Heart left ventricle (tissue), 16 donors: ENCODE results near the gene MPPED2. TPM values are rescaled to one million over a fixed set of nuclear protein-coding genes. Genes with fewer than 3 reads are reported as not detected.

ENCODE experiments used
- ATAC-seq, 4 donors: fragments of 200-7000 bp; cut with Tn5 transposase; one replicate each; pipeline ENCODE4 v1.9.1; 2020 to 2022; ENCODE audit warnings: moderate library complexity in 4 of 4, mild to moderate bottlenecking in 3 of 4, moderate number of reproducible peaks in 1 of 4
- DNase-seq, 5 donors: peaks; one replicate each; pipeline ENCODE4 v3.0.0-alpha.2; 2020
- H3K27ac ChIP-seq, 12 donors: fragments of 200-600 bp; sonication (generic) in 4 of 12; one replicate each; pipeline versions ENCODE4 v1.5.0 to v1.8.0; 2016 to 2022; ENCODE audit warnings: mild to moderate bottlenecking in 2 of 12
- H3K27me3 ChIP-seq, 9 donors: fragments of 200-600 bp; sonication (generic) in 2 of 9; one replicate each; pipeline versions ENCODE4 v1.5.1 to v1.8.0; 2016 to 2022; ENCODE audit warnings: mild to moderate bottlenecking in 3 of 9
- H3K36me3 ChIP-seq, 9 donors: fragments of 200-600 bp; sonication (generic) in 2 of 9; one replicate each; pipeline versions ENCODE4 v1.5.0 to v1.8.0; 2018 to 2022; ENCODE audit warnings: mild to moderate bottlenecking in 2 of 9
- H3K4me1 ChIP-seq, 12 donors: fragments of 200-600 bp; sonication (generic) in 4 of 12; one replicate each; pipeline versions ENCODE4 v1.5.0 to v1.8.0; 2016 to 2022; ENCODE audit warnings: mild to moderate bottlenecking in 3 of 12
- H3K4me3 ChIP-seq, 12 donors: fragments of 200-600 bp; sonication (generic) in 4 of 12; one replicate each; pipeline versions ENCODE4 v1.5.0 to v1.8.0; 2017 to 2022; ENCODE audit warnings: mild to moderate bottlenecking in 9 of 12, moderate library complexity in 4 of 12
- H3K9me3 ChIP-seq, 12 donors: fragments of 200-600 bp; sonication (generic) in 4 of 12; one replicate each; pipeline versions ENCODE4 v1.5.0 to v1.8.0; 2016 to 2022; ENCODE audit warnings: mild to moderate bottlenecking in 1 of 12
- CTCF ChIP-seq, 12 donors: fragments of 200-600 bp; sonication (generic) in 4 of 12; IDR thresholded peaks; one replicate each; pipeline versions ENCODE4 v1.5.0 to v1.8.0; 2018 to 2022; ENCODE audit warnings: antibody characterized with exemption in 12 of 12, mild to moderate bottlenecking in 5 of 12
- POLR2A ChIP-seq, 2 donors: fragments of 450-650 bp; IDR thresholded peaks; one replicate each; pipeline ENCODE4 v1.6.1; 2017; ENCODE audit warnings: antibody characterized with exemption in 2 of 2, mild to moderate bottlenecking in 2 of 2, moderate library complexity in 2 of 2
- WGBS, 4 donors: extraction: QIAGEN DNeasy Blood & Tissue Kit in 2 of 4; methylation state at CpG; one replicate each; pipeline versions ENCODE4 v1.1.5 to v1.1.7; 2013 to 2018; 5-methylcytosine and 5-hydroxymethylcytosine counted together
- intact Hi-C, 10 donors: fragments of 100-400 bp; cut with DNase I; formaldehyde crosslinking; loops; one replicate each; pipeline versions ENCODE4 v1.11.1 to v1.14.2; 2022
- polyA plus RNA-seq, 2 donors: library from polyadenylated mRNA; stranded (reverse); fragments of 200-250 nt; gene quantifications; one replicate each; pipeline ENCODE4 v1.2.3, GENCODE V29; 2013
- total RNA-seq, 9 donors: library from RNA; depleted of rRNA in 2 of 9; stranded (reverse); fragments of >200 nt in 2 of 9; fragmentation: NEBNext Ultra II Directional in 3 of 9; extraction: Animal tissue kit (Norgen Biotek cat#: 25700) in 3 of 9; gene quantifications; one replicate each; pipeline versions ENCODE4 v1.1.0 to v1.2.4, GENCODE V29; 2016 to 2023
- donor health status: ischemic (EF 13 %, LVEDD 7.1; RV severe dilation, severe dysfunction).
- donor health status: healthy with polysubstance abuse.
- donor health status: DM: no; HTN: yes; CAD: no.
- donor health status: DM: no; HTN: no; CAD: no.
- donor health status: ischemic (EF 25% LVEDD 6.9; RV normal size, moderate dysfunction).
- donor health status: ischemic (EF 25% LVEDD 5.7; RV mildly dilated, moderate dysfunction).
- donor health status: healthy.
- donor health status: DM: yes; HTN: yes; CAD: no.
- donor health status: ischemic (EF 35%, LVEDD 5.7; RV mildly dilated, moderate dysfunction).
- donor health status: nonischemic (EF 11% LVEDD 7.7; RV severe dilation, severe dysfunction).
- donor health status: DM: yes; HTN: yes; CAD: no.
- donor health status: PGD.
- donor health status: ischemic (EF 29% LVEDD 5.4; RV normal size, mild dysfunction).
- donor health status: nonischemic (EF 23%, LVEDD 6.1; RV moderate dilation, normal function).

MPPED2 gene
- total and polyA plus RNA-seq, 11 donors: 2.7 to 14.3 (median 8.4) TPM

GRCh38 chr11:30404136-30404535, 182.0 kb downstream of the MPPED2 start:
- ATAC-seq (no peak), DNase-seq (no peak)
- Histone ChIP-seq H3K27ac (no peak overlapping the region), H3K36me3 (peaks cover 0 to 2% (median 0%) of the 10 kb centered on the region in 9 donors), H3K9me3 (no peaks in the 10 kb centered on the region), H3K27me3 (no peaks in the 10 kb centered on the region), H3K4me1 (peaks cover 0 to 16% (median 0%) of the 10 kb centered on the region in 12 donors), H3K4me3 (no peak overlapping the region)
- 93 to 97% (median 95%) methylated on average over 3 of the region's 3 CpGs for WGBS, 4 donors
- intact Hi-C loops: no loop called here
- TF ChIP-seq CTCF (IDR thresholded peaks at IDR 0.05): no peak

- H3K9me3 ChIP-seq: peaks cover 0 to 3% (median 0%) of the 10 kb centered on the region in 12 donors
- no peak for TF ChIP-seq POLR2A (IDR thresholded peaks at IDR 0.05)
- TF ChIP-seq CTCF (IDR thresholded peaks at IDR 0.05): no peak
- H3K36me3 ChIP-seq: no peaks in the 10 kb centered on the region
- H3K27ac ChIP-seq: no peak overlapping the region
- H3K4me1 ChIP-seq: peaks cover 3 to 16% (median 11%) of the 10 kb centered on the region in 12 donors
- no peaks in the 10 kb centered on the region for H3K27me3 ChIP-seq
- no peak overlapping the region for H3K4me3 ChIP-seq
- no peak for ATAC-seq
- 68 to 84% (median 73%) methylated on average over 8 of the region's 8 CpGs for WGBS, 4 donors
- intact Hi-C loops: loop anchor here in 1 of 10 donors (10.0 kb wide), 1 partner anchor 59 kb away; no protein-coding TSS in a partner anchor
- no peak for DNase-seq
These were observed 190.4 kb downstream of the MPPED2 start for GRCh38 chr11:30395751-30396150.

GRCh38 chr11:30393012-30393411, 193.1 kb downstream of the MPPED2 start:
- DNase-seq (no peak), ATAC-seq (peak in 2 of 4 donors; percentile 38 to 39)
- no peaks in the 10 kb centered on the region for H3K27me3 ChIP-seq
- no peak overlapping the region for H3K4me3 ChIP-seq
- intact Hi-C loops: loop anchor here in 1 of 10 donors (10.0 kb wide), 1 partner anchor 62 kb away; no protein-coding TSS in a partner anchor
- no peak for TF ChIP-seq POLR2A (IDR thresholded peaks at IDR 0.05)
- no peak for TF ChIP-seq CTCF (IDR thresholded peaks at IDR 0.05)
- peaks cover 3 to 16% (median 11%) of the 10 kb centered on the region in 12 donors for H3K4me1 ChIP-seq
- H3K9me3 ChIP-seq: peaks cover 0 to 3% (median 0%) of the 10 kb centered on the region in 12 donors
- 33 to 58% (median 38%) methylated on average over 1 of the region's 1 CpG for WGBS, 4 donors
- H3K27ac ChIP-seq: peak overlapping the region in 1 of 12 donors; percentile 9
- H3K36me3 ChIP-seq: no peaks in the 10 kb centered on the region

GRCh38 chr11:30392221-30392784, 193.8 kb downstream of the MPPED2 start:
- no peaks in the 10 kb centered on the region for H3K27me3 ChIP-seq
- TF ChIP-seq CTCF (IDR thresholded peaks at IDR 0.05): no peak
- no peak for TF ChIP-seq POLR2A (IDR thresholded peaks at IDR 0.05)
- peaks cover 0 to 3% (median 0%) of the 10 kb centered on the region in 12 donors for H3K9me3 ChIP-seq
- H3K27ac ChIP-seq: peak overlapping the region in 4 of 12 donors; percentile 2 to 13 (median 8)
- WGBS, 4 donors: 6 to 18% (median 12%) methylated on average over 5 of the region's 5 CpGs
- DNase-seq (peak in 3 of 5 donors; percentile 23 to 53 (median 52)), ATAC-seq (peak in 3 of 4 donors; percentile 33 to 76 (median 73))
- H3K36me3 ChIP-seq: no peaks in the 10 kb centered on the region
- H3K4me3 ChIP-seq: peak overlapping the region in 4 of 12 donors; percentile 11 to 39 (median 13)
- intact Hi-C loops: loop anchor here in 1 of 10 donors (10.0 kb wide), 1 partner anchor 62 kb away; no protein-coding TSS in a partner anchor
- peaks cover 3 to 16% (median 11%) of the 10 kb centered on the region in 12 donors for H3K4me1 ChIP-seq
